Activated CD8-positive, alpha-beta memory T cell treated with anti-CD3 and anti-CD28 coated beads for 1 hour (primary cell): ENCODE results near the gene SERPINI1.
"Not testable (repeated sequence)": the region's sequence is repeated elsewhere in the genome, so short reads cannot be mapped to it uniquely, and the experiment has no call there.

Experiments used
- DNase-seq, 2 donors: peaks; one replicate each; pipeline ENCODE4 v3.0.0-alpha.2; 2020; ENCODE audit warnings: low read depth in 1 of 2; ENCODE audit errors: extremely low read depth in 1 of 2

Gene SERPINI1

GRCh38 chr3:167785790-167786189, 50.3 kb downstream of the SERPINI1 start:
- DNase-seq = no peak

- no peak for DNase-seq
These were observed 51.9 kb downstream of the SERPINI1 start for GRCh38 chr3:167787440-167787839.

DNA sequence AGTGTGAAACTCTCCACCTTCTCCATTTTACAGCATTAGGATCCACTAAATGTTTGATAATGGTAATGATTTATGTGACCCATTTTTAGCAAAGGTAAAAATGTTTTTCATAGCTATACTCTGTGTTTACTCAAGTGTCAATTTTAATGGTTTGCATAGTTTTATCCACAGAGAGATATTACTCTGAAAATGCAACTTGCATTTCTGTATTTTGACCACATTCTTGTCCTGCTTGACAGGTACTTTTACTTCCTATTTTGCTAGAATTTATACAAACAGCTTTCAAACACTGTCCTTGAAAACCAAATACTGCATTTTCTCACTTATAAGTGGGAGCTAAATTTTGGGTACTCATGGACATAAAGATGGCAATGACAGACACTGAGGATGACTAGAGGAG, 62.9 kb downstream of the SERPINI1 start:
- DNase-seq = no peak

GRCh38 chr3:167808910-167809309, 73.4 kb downstream of the SERPINI1 start:
- DNase-seq = no peak

- DNase-seq = no peak
These were observed 74.7 kb downstream of the SERPINI1 start for GRCh38 chr3:167810236-167810635.

DNA sequence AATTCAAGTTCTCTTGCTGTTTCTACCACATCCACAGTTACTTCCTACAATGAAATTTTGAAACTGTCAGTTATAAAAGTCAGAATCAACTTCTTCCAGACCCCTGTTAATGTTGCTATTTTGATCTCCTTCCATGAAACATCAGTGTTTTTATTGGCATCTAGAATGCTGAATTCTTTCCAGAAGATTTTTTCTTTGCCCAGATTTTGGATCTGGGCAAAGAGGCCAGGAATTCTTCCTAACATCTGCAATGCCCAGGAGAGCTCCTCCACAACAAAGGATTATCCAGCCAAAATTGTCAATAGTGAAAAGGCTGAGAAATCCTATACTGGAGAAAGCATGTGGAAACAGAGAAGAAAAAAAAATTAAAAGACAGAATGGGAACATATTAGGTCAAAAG, 75.5 kb downstream of the SERPINI1 start:
- DNase-seq = no peak

GRCh38 chr3:167813169-167814123, 77.9 kb downstream of the SERPINI1 start:
- DNase-seq = no peak

DNA sequence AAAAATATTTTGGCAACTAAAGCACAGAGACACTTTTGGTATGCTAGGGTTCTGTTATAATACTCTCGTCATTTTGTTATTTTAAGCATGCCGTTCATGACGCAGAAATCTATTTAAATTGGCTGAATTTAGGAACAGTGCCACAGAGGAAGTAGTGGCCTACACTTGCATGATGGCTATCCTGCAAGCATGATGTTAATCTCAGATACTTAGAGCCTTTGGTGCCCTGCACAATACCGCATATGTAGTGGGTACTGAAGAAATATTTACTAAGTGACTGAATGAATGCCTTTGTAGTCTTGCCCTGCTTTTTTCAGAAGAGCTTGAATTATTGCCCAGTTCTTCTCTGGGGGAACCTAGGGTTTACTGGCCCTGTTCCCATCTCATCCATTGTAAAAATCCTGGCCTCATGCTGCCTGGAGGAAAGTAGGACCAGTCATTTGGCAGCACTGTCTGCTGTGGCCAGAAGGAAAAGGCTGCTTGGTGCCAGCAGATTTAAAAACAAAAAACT, 79.0 kb downstream of the SERPINI1 start:
- DNase-seq = no peak

- DNase-seq = no peak
These were observed 81.4 kb downstream of the SERPINI1 start for GRCh38 chr3:167816953-167817352.

DNA sequence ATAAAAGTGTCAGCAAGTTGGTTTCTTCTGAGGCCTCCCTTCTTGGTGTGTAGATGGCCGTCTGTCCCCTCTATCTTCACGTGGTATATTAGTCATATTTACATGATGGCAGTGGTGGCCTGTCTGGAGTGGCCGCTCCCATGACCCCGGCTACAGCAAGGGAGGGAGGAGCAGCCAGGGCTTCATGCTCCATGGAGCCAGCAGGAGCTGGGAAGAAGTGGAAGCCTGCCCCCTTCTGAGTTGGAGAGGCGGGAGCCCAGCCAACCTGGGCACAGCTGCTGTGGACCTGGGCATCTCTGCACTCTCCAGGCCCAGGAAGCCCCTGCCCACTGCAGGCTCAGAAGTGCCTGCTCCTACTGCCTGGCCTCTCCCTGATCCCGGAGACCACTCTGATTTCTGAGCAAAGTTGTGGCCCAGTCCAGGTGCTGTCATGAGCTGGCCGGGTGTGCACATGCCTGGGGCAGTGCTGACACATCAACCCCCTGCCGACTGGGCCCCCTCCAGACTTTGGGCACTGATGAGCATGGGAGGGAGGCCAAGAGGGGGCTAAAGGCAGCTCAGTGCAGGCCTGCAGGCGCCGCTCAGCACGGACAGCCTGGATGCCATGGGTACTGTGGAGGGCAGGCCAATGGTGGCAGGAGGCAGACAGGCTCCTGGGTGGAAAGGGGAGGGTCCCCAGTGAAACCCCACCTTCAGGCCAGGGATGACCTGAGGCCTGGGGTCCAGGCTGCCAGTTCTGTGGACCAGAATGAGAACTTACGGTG, 84.8 kb downstream of the SERPINI1 start:
- no peak for DNase-seq

GRCh38 chr3:167821248-167821805, 85.8 kb downstream of the SERPINI1 start:
- no peak for DNase-seq

DNA sequence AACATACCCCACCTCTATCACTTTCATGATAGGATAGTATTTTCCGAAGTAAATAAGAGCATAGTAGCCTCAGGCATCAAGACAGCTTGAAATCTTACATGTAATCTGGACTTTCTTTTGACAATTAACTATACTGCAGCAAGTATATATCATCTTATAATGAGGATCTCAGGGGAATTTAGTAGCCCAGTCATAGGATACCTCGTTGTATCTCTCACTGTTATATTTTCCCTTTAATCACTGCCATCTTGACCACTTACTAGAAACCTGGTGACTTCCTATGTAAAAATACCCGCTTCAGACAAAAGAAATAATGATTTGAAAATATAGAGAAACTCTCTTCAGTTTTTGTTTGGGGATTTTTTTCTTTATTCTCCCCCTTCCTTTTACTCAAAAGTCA, 88.2 kb downstream of the SERPINI1 start:
- DNase-seq = no peak

GRCh38 chr3:167827588-167827987, 92.1 kb downstream of the SERPINI1 start:
- not testable (repeated sequence) for DNase-seq

DNA sequence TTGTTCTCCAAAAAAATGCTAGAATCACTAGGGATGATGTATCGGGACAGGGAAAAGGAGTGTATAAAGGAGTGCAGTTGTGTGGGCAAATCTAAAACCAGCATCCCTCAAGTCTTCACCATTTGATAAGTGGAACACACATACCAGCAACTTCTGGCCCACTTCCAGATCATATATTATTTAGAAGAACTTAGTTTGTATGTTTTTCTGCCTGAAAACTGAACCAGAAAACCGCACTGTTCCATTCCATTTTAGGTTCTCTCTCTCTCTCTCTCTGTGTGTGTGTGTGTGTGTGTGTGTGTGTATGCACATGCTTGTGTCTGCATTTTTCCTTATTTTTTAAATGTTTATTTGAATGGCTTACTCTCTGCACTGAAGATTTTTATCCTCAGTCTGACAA, 93.5 kb downstream of the SERPINI1 start:
- no peak for DNase-seq

DNA sequence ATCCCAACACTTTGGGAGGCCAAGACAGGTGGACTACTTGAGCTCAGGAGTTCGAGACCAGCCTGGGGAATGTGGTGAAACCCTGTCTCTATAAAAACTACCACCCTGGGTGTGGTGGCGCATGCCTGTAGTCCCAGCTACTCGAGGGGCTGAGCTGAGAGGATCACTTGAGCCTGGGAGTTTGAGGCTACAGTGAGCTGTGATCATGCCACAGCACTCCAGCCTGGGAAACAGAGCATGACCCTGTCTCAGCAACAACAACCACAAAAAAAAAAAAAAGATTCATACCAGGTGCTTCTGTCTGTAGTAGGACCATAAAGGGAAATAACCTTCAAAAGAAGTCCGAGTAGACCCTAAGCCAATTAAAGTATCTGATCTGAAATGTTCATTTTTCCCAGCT, 94.5 kb downstream of the SERPINI1 start:
- no peak for DNase-seq

GRCh38 chr3:167835359-167835758, 99.8 kb downstream of the SERPINI1 start:
- DNase-seq = no peak

GRCh38 chr3:167835953-167836352, 100.4 kb downstream of the SERPINI1 start:
- no peak for DNase-seq

- no peak for DNase-seq
These were observed 101.9 kb downstream of the SERPINI1 start for GRCh38 chr3:167837466-167837865.

DNA sequence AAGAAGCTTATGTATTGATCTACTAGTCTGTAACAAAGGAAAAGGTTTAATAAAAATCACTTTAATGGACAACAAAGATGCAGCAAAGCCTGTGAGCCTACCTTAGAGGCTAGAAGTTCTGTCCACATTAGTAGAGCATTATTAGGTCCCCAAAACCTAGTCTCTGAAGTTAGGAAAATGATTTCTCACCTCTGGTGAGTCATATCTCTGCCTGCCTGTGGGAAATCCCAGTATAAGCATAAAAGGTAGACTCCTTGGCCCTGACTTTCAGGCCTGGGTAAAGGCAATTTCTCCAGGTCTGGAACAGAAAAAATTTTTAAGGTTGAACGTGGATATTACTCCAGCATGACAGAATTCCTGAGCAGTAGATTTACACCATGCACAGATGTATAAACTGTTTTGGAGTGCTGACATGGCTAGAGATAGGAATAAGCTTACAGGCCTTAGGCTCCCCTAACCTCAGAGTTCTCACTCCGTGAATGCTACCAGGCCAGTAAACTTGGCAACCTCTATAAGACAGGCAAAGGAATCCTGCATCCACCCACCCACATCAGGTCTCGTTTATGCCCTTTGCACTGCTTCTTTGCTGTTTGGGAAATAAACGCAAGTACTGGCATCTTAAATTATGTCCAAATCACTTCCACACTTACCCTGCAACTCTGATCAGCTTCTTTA, 104.1 kb downstream of the SERPINI1 start:
- DNase-seq = no peak

DNA sequence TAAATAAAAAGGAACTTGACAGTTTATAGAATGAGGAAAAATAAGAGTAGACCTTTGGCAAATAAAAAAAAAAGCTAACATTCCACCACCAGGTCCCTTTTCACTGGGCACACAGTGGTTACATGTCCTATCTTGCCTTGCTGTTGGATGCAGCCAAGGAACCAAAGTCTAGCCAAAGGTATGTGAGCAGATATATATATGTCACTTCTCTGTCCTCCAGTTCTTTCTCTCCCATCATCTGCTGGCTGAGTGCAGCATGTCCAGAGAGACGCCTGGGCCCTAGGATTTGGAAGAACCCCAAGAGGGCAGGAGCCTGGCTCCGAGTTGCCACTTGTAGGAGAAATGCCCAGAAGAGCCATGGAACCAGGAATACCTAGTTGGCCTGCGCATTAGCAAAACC, 104.7 kb downstream of the SERPINI1 start:
- DNase-seq = no peak

DNA sequence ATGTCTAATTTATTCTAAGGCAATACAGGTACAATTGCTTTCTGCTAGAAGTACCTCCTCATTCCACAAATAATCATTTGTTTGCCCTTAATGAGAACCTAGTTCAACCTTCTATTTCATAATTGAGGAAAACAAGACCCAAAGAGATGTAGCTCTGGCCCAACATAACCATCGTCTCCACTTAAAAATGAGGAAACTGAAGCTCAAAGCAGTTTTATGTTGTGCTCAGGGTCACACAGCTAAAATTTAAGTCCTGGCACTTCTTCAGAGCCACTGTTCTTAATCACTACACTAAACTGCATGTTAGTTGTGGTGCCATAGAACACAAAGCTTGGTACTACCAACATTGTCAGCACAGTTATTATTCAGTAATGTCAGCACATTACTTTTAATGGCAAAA, 108.0 kb downstream of the SERPINI1 start:
- no peak for DNase-seq
